Ovary (tissue), 3 donors: Measurements from ENCODE around the gene RIMBP3C.

Experiments
- CTCF ChIP-seq, 3 donors: fragments of 450-650 bp in 2 of 3; fragments of 200-600 bp in 1 of 3; IDR thresholded peaks; one replicate each; pipeline versions ENCODE4 v1.5.1 to v1.8.0; 2016 to 2022; ENCODE audit warnings: antibody characterized with exemption in 3 of 3, mild to moderate bottlenecking in 1 of 3
- EP300 ChIP-seq: sonication (generic); formaldehyde crosslinking; IDR thresholded peaks from one replicate; pipeline ENCODE4 v1.6.1; 2017; ENCODE audit warnings: antibody characterized with exemption
- donor health status: DM: no; HTN: no; CAD: no.

GRCh38 chr22:21598302-21598701, 47.0 kb upstream of the RIMBP3C start:
- TF ChIP-seq CTCF (IDR thresholded peaks at IDR 0.05) (no peak), EP300 (no peak)
